Cerebellar cortex (tissue), 1 donor: Measurements from ENCODE around the gene EEFSEC.
A peak's percentile ranks its signal among the peaks of the same experiment; 100 is the strongest.

ENCODE experiments used
- DNase-seq: peaks from one replicate; pipeline ENCODE4 v3.0.0-alpha.2; 2015; ENCODE audit warnings: low spot score

The EEFSEC gene

GRCh38 chr3:128351546-128351945 lies 198.3 kb downstream of the EEFSEC start:
- no peak for DNase-seq

GRCh38 chr3:128352326-128352725 lies 199.0 kb downstream of the EEFSEC start:
- DNase-seq: no peak

DNA sequence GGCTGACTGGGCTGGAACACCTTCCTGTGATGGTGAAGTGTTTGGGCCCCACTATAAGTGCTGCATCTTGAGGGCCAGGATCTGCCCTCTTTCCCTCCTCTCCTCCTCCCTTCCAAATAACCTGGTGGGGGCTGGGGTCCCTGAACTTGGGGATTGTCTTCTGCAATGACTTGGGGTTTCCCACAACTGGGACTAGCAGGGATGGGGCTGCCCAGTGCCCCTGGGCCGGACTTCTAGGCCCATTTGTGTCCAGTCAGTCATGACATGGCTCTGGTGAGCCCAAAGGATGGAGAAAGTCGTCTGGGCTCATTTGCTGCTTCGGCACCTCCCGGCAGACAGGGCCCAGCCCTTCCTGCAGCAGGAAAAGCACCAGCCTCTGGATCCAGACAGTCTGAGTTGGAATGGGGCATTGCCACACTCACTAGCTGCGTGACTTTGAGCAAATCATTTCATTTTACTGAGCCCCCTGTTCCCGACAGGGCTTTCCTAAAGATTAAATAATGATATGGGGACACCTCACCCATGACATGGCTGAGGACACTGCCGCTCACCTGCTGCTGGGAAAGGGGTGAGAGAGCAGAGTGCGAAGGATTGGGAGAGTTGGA lies 200.2 kb downstream of the EEFSEC start:
- DNase-seq: no peak

- no peak for DNase-seq
These were observed 200.9 kb downstream of the EEFSEC start for GRCh38 chr3:128353991-128354687.

GRCh38 chr3:128354788-128355542 lies 201.7 kb downstream of the EEFSEC start:
- DNase-seq: no peak

GRCh38 chr3:128355543-128355919 lies 202.2 kb downstream of the EEFSEC start:
- no peak for DNase-seq

- no peak for DNase-seq
These were observed 203.5 kb downstream of the EEFSEC start for GRCh38 chr3:128356822-128357221.

DNA sequence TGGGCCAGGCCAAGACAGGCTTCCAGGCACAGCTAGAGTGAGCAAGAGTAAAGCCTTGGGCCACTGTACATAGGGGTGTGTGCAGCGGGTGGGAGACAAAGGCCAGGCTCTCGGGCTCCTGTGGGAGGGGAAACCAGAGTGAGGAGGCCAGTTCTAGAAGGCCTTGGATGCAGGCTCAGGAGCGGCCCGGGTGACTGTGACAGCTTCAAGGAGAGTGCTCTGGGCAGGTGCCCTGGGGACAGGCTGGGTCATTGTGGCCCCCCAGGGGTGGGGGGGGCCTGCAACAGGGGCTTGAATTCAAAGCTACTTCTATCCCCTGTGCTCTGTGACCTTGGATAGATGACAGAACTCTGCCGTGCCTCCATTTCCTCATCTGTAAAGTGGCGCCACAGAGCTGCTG lies 204.3 kb downstream of the EEFSEC start:
- DNase-seq: no peak

DNA sequence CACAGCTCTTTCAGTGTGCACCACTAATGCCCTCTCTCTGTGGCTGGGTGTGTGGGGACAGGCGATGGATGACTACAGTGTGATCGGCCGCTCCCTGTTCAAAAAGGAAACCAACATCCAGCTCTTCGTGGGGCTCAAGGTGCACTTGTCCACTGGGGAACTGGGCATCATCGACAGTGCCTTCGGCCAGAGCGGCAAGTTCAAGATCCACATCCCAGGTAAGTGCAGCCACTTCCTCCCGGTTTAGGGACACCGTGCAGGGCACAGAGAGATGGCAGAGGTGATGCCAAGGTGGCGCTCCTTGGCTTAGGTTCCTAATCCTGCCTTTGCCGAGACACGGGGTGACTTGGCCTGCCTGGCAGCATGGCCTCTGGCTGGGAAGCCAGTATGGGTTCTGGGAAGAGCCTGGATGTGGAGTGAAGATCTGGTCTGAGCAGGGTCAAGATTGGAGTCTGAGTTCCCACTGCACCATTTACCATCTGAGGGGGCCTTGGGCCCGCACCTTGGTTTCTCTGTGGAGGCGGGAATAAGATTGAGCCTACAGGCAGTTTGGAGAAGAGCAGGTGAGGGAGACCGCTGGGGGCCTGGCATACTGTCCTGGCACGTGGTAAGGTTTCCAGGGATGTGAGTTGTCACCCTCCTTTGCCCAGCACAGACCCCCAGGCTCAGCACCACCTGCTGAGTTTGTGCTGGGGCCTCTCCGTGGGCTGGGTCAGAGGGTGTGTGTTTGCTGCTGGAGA lies 205.0 kb downstream of the EEFSEC start:
- no peak for DNase-seq

- no peak for DNase-seq
These were observed 205.9 kb downstream of the EEFSEC start for GRCh38 chr3:128359060-128359664.

GRCh38 chr3:128359846-128360642 lies 206.8 kb downstream of the EEFSEC start:
- no peak for DNase-seq

GRCh38 chr3:128360705-128361271 lies 207.5 kb downstream of the EEFSEC start:
- DNase-seq: no peak

- no peak for DNase-seq
These were observed 209.0 kb downstream of the EEFSEC start for GRCh38 chr3:128362026-128362965.

DNA sequence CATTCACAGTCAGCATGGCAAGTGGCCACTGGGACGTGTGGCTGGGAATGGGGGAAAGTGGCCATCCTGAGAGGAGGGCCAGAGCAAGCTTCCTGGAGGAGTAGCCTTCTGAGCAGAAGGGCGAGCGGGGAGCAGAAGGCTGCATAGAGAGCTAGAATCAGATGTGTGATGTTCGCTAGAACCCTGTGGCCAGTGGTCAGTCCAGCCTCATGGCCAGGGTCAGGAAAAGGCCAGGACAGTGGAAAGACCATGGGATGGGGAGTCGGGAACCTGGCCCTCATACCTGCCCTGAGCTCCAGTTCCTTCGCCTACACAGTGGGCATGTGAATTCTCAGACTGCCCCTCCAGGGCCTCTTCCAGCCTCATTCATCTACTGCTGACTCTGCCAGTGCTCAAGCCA lies 211.0 kb downstream of the EEFSEC start:
- no peak for DNase-seq

- DNase-seq: no peak
These were observed 211.6 kb downstream of the EEFSEC start for GRCh38 chr3:128364808-128365360.

DNA sequence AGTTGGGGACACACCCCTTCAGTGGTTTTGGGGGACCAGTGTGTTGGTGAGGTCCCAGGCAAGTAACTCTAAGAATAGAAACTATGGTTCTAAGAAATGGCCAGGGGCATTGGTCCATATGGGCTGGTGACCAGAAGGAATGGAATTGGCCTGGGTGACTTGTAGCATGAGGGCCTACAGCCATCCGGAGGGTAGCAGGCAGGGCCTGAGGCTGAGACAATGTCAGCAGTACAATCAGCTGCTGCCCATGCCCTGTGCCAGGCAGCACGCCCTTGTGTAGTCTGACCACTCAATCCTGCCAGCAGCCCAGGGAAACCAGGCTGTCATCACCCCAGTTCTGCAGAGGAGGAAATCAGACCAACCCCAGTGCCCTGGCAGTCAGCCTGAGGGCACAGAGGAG lies 212.9 kb downstream of the EEFSEC start:
- peak; percentile 86 for DNase-seq

DNA sequence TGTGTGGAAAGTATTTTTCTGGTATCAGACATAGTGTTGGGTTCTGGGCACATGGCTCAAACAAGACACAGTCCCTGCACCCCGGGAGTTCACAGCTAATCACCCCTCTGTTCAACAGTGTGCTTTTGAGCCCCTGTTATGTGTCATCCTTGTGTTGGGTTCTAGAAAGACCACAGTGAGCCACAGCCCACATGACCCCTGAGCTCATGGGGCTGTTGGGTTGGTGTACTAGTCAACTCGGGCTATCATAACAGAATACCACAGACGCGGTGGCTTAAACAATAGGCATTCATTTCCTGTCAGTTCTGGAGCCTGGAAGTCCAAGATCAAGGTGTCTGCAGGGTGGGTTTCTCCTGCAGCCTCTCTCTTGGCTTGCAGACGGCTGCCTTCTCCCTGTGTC lies 213.4 kb downstream of the EEFSEC start:
- DNase-seq: no peak

DNA sequence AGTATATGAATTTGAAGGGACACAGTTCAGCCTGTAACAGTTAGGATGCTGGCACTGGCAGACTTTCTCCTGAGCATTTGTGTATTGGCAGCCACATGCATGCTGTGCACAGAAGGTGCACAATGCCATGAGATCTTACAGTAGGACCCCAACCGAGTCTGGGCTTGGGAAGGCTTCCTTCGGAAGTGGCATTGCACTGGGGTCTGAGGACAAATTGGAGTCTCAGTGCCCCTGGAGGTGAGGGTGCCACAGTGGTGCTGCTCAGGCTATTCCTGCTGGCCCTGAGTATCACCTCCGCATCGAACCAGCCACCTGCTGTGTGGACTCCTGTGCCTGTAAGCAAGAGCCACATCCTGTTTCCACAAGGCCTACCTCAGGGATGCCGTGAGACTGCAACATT lies 213.9 kb downstream of the EEFSEC start:
- DNase-seq: peak; percentile 56

GRCh38 chr3:128367761-128368160 lies 214.5 kb downstream of the EEFSEC start:
- peak; percentile 19 for DNase-seq
